GM23248 (cell line): ENCODE data around the gene TMEM178B. TPM values are rescaled to one million over a fixed set of nuclear protein-coding genes. Genes with fewer than 3 reads are reported as not detected.

ENCODE experiments used
- DNase-seq: peaks from one replicate; pipeline ENCODE4 v3.0.0-alpha.2; 2015
- H2AFZ ChIP-seq: fragments of 200-600 bp; sonication (generic); 2 replicates; pipeline ENCODE4 v1.6.1; 2016; ENCODE audit warnings: antibody characterized with exemption
- H3F3A ChIP-seq: fragments of 200-600 bp; sonication (generic); 2 replicates; pipeline ENCODE4 v1.6.1; 2016; ENCODE audit warnings: mild to moderate bottlenecking, antibody characterized with exemption, mixed run types; ENCODE audit not compliant: insufficient read depth
- H3K27ac ChIP-seq: fragments of 200-600 bp; sonication (generic); 2 replicates; pipeline ENCODE4 v1.5.1; 2016; ENCODE audit warnings: mild to moderate bottlenecking
- H3K27me3 ChIP-seq: fragments of 200-600 bp; sonication (generic); replicated peaks from 2 replicates; pipeline ENCODE4 v1.6.1; 2016; ENCODE audit warnings: mild to moderate bottlenecking; ENCODE audit not compliant: insufficient read depth
- H3K36me3 ChIP-seq: fragments of 200-600 bp; sonication (generic); 2 replicates; pipeline ENCODE4 v1.6.1; 2016; ENCODE audit warnings: low read depth, mild to moderate bottlenecking
- H3K4me1 ChIP-seq: fragments of 200-600 bp; sonication (generic); 2 replicates; pipeline ENCODE4 v1.6.1; 2016; ENCODE audit warnings: mild to moderate bottlenecking; ENCODE audit not compliant: insufficient read depth
- H3K4me2 ChIP-seq: fragments of 200-600 bp; sonication (generic); one replicate; pipeline ENCODE4 v1.6.1; 2016; ENCODE audit warnings: mild to moderate bottlenecking; ENCODE audit not compliant: unreplicated experiment
- H3K4me3 ChIP-seq: fragments of 200-600 bp; sonication (generic); 2 replicates; pipeline ENCODE4 v1.5.1; 2016; ENCODE audit warnings: mild to moderate bottlenecking
- H3K79me2 ChIP-seq: fragments of 200-600 bp; sonication (generic); 2 replicates; pipeline ENCODE4 v1.6.1; 2016; ENCODE audit warnings: mild to moderate bottlenecking; ENCODE audit not compliant: insufficient read depth
- H3K9ac ChIP-seq: fragments of 200-600 bp; sonication (generic); 2 replicates; pipeline ENCODE4 v1.6.1; 2016; ENCODE audit warnings: mild to moderate bottlenecking
- H3K9me2 ChIP-seq: fragments of 200-600 bp; sonication (generic); 2 replicates; pipeline ENCODE4 v1.6.1; 2016; ENCODE audit warnings: mixed run types, mild to moderate bottlenecking, moderate library complexity; ENCODE audit not compliant: insufficient read depth
- H3K9me3 ChIP-seq: fragments of 200-600 bp; sonication (generic); one replicate; pipeline ENCODE4 v1.6.1; 2017; ENCODE audit warnings: low read depth
- H4K20me1 ChIP-seq: fragments of 200-600 bp; sonication (generic); 2 replicates; pipeline ENCODE4 v1.6.0; 2016; ENCODE audit not compliant: insufficient read depth
- EZH2 ChIP-seq: fragments of 200-600 bp; sonication (generic); IDR thresholded peaks from 2 replicates; pipeline ENCODE4 v1.6.1; 2018; ENCODE audit warnings: antibody characterized with exemption, mild to moderate bottlenecking; ENCODE audit not compliant: insufficient read depth, poor library complexity, severe bottlenecking
- EZH2phosphoT487 ChIP-seq: fragments of 200-600 bp; sonication (generic); IDR thresholded peaks from 2 replicates; pipeline ENCODE4 v1.6.1; 2018; ENCODE audit warnings: antibody characterized with exemption, moderate library complexity, mild to moderate bottlenecking, low read depth; ENCODE audit not compliant: insufficient read depth
- WGBS, 2 experiments: methylation state at CpG; one replicate each; pipeline ENCODE4 v1.1.6; 2015 to 2017; ENCODE audit warnings: low lambda C conversion rate in 2 of 2, low coverage in 1 of 2; ENCODE audit errors: missing lambda C conversion rate in 2 of 2; 5-methylcytosine and 5-hydroxymethylcytosine counted together
- in situ Hi-C: fragments of 300-500 bp; cut with MboI; formaldehyde crosslinking; loops from 2 replicates; pipeline ENCODE4 v1.15.0; 2020
- polyA plus RNA-seq: library from polyadenylated mRNA; unstranded; fragments of >200 nt; fragmentation: Nextera tagmentation; extraction: Ambion mirVana; gene quantifications from 2 replicates; pipeline ENCODE4 v1.2.1, GENCODE V29; 2016
- total RNA-seq: library from RNA; depleted of rRNA; stranded (reverse); fragments of >200 nt; shearing (Covaris generic); gene quantifications from 2 replicates; pipeline ENCODE4 v1.2.3, GENCODE V29; 2014

Gene TMEM178B
- total and polyA plus RNA-seq, 2 experiments from 2014 or later, result 0.05 to 0.22 TPM

- no peaks in the 10 kb centered on the region for H3K27me3 ChIP-seq
- no peak for DNase-seq
- in situ Hi-C loops, result no loop called here
- 34 to 35% methylated on average over 3 of the region's 3 CpGs for WGBS, 2 experiments
- no peak overlapping the region for H3K4me2 ChIP-seq
- no peaks in the 10 kb centered on the region for H3K4me1 ChIP-seq
- no peaks in the 10 kb centered on the region for H3F3A ChIP-seq
- H3K36me3 ChIP-seq, result no peaks in the 10 kb centered on the region
- no peaks in the 10 kb centered on the region for H3K9me3 ChIP-seq
- H3K4me3 ChIP-seq, result no peak overlapping the region
- no peak overlapping the region for H3K9ac ChIP-seq
- TF ChIP-seq EZH2phosphoT487 (no peak), EZH2 (no peak)
- no peak overlapping the region for H2AFZ ChIP-seq
- no peak overlapping the region for H3K27ac ChIP-seq
- H3K9me2 ChIP-seq, result no peaks in the 10 kb centered on the region
- H4K20me1 ChIP-seq, result no peaks in the 10 kb centered on the region
- H3K79me2 ChIP-seq, result no peaks in the 10 kb centered on the region
These were observed 228.8 kb downstream of the TMEM178B start for GRCh38 chr7:141302617-141303016.

GRCh38 chr7:141304291-141304690 is 230.4 kb downstream of the TMEM178B start:
- Histone ChIP-seq H3K79me2 (no peaks in the 10 kb centered on the region), H3K4me3 (no peak overlapping the region), H3K9me2 (no peaks in the 10 kb centered on the region), H4K20me1 (no peaks in the 10 kb centered on the region), H3K4me2 (no peak overlapping the region), H3K27me3 (no peaks in the 10 kb centered on the region), H3K4me1 (no peaks in the 10 kb centered on the region), H3K27ac (no peak overlapping the region), H3K9ac (no peak overlapping the region), H3F3A (no peaks in the 10 kb centered on the region), H3K9me3 (no peaks in the 10 kb centered on the region), H2AFZ (no peak overlapping the region), H3K36me3 (no peaks in the 10 kb centered on the region)
- WGBS, 2 experiments, result 0 to 14% methylated on average over 2 of the region's 2 CpGs
- in situ Hi-C loops, result no loop called here
- DNase-seq, result no peak
- TF ChIP-seq EZH2 (no peak), EZH2phosphoT487 (no peak)

- 8 to 12% methylated on average over 4 of the region's 4 CpGs for WGBS, 2 experiments
- Histone ChIP-seq H4K20me1 (no peaks in the 10 kb centered on the region), H3K79me2 (no peaks in the 10 kb centered on the region), H3K36me3 (no peaks in the 10 kb centered on the region), H3K4me2 (no peak overlapping the region), H3K4me1 (no peaks in the 10 kb centered on the region), H2AFZ (no peak overlapping the region), H3K9me2 (no peaks in the 10 kb centered on the region), H3F3A (no peaks in the 10 kb centered on the region), H3K9ac (no peak overlapping the region), H3K27ac (no peak overlapping the region), H3K9me3 (no peaks in the 10 kb centered on the region), H3K27me3 (no peaks in the 10 kb centered on the region), H3K4me3 (no peak overlapping the region)
- DNase-seq, result no peak
- in situ Hi-C loops, result no loop called here
- no peak for TF ChIP-seq EZH2
- no peak for TF ChIP-seq EZH2phosphoT487
These were observed 232.2 kb downstream of the TMEM178B start for GRCh38 chr7:141306081-141306480.

GRCh38 chr7:141312395-141312794 is 238.5 kb downstream of the TMEM178B start:
- in situ Hi-C loops, result no loop called here
- WGBS, 2 experiments, result 8 to 13% methylated on average over 2 of the region's 2 CpGs

More at GRCh38 chr7:141312395-141312794, 238.5 kb downstream of the TMEM178B start:
- Histone ChIP-seq H3K9ac (no peak overlapping the region), H3K9me3 (no peaks in the 10 kb centered on the region), H3K79me2 (no peaks in the 10 kb centered on the region), H4K20me1 (no peaks in the 10 kb centered on the region), H3F3A (no peaks in the 10 kb centered on the region), H3K4me3 (no peak overlapping the region), H3K9me2 (no peaks in the 10 kb centered on the region), H3K27me3 (no peaks in the 10 kb centered on the region), H3K27ac (no peak overlapping the region), H2AFZ (no peak overlapping the region), H3K4me1 (no peaks in the 10 kb centered on the region), H3K4me2 (no peak overlapping the region), H3K36me3 (no peaks in the 10 kb centered on the region)
- TF ChIP-seq EZH2phosphoT487 (no peak), EZH2 (no peak)
- DNase-seq, result no peak
